NCI-H146 (cell line): ENCODE measurements around the gene POP7.
"Not testable (repeated sequence)": the region's sequence is repeated elsewhere in the genome, so short reads cannot be mapped to it uniquely, and the experiment has no call there.

Experiments used
- DNase-seq: peaks from one replicate; lab custom pipeline; 2025; lab: John Stamatoyannopoulos, UW

POP7 gene

DNA sequence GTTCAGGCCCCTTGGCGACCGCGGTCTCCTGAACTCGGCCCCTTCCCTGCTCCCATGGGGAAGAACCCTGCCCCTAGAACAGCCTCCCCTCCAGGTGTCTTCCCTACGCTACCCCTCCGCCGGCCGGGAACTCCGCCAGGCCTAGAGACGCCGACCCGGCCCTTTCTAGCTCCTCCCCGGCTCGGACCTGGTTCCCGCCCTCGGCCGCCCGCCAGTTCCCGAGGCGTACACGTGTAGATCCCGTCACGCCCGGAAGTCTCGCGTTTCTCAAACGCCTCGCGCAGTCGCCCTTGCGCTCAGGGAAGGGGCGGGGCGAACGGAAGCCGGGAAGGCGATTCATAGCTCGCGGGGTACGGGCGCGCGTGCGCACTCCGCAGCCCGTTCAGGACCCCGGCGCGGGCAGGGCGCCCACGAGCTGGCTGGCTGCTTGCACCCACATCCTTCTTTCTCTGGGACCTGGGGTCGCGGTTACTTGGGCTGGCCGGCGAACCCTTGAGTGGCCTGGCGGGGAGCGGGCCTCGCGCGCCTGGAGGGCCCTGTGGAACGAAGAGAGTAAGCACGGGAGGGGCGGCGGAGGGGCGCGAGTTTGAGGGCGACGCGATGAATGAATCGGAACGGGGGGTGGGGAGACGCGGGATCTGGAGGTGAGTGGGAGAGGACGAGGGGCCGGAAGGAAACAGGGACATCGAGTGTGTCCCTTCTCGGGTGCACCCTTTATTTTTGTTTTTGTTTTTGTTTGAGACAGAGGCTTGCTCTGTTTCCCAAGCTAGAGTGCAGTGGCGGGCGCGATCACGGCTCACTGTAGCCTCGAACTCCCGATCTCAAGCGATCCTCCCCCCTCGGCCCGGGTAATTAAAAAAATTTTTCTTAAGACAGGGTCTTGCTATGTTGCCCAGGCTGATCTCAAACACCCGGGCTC is at the start of gene POP7:
Gene POP7 (plus strand): TSS at position 369 of the 919 bp plus-strand sequence. CDS start 710 bp downstream, outside the sequence.
- peak; percentile 99 for DNase-seq

DNA sequence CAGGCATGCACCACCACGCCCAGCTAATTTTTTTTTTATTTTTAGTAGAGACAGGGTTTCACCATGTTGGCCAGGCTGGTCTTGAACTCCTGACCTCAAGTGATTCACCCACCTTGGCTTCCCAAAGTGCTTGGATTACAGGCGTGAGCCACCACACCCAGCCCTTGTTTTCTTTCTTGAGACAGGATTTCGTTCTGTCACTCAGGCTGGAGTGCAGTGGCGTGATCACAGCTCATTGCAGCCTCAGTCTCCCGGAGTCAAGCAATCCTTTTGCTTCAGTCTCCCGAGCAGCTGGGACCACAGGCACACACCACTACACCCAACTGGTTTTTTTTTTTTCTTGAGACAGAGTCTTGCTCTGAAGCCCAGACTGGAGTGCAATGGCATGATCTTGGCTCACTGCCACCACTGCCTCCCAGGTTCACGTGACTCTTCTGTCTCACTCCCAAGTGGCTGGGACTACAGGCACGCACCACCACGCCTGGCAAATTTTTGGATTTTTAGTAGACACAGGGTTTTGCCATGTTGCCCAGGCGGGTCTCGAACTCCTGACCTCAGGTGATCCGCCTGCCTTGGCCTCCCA is 43.6 kb upstream of the POP7 start:
- DNase-seq, result not testable (repeated sequence)

DNA sequence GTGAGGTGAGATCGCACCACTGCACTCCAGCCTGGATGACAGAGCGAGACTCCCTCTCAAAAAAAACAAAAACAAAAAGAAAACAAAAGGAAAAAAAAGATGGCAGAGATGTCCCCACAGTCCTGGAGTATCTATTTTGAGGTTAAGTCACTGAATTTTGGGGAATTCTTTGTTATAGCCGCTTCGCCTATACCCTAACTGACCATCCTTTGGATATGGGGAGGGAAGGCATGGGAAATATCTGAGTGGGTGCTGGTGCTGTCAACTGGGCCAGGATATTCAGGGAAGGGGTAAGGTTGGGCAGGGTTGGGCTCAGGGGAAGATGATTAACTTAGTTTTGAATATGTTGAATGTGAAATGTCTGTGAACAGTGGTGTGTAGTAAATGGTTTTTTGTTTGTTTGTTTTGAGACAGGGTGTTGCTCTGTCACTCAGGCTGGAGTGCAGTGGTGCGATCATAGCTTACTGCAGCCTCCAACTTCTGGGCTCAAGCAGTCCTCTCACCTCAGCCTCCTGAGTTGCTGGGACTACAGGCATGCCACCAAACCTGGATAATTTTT is 40.7 kb upstream of the POP7 start:
- no peak for DNase-seq

DNA sequence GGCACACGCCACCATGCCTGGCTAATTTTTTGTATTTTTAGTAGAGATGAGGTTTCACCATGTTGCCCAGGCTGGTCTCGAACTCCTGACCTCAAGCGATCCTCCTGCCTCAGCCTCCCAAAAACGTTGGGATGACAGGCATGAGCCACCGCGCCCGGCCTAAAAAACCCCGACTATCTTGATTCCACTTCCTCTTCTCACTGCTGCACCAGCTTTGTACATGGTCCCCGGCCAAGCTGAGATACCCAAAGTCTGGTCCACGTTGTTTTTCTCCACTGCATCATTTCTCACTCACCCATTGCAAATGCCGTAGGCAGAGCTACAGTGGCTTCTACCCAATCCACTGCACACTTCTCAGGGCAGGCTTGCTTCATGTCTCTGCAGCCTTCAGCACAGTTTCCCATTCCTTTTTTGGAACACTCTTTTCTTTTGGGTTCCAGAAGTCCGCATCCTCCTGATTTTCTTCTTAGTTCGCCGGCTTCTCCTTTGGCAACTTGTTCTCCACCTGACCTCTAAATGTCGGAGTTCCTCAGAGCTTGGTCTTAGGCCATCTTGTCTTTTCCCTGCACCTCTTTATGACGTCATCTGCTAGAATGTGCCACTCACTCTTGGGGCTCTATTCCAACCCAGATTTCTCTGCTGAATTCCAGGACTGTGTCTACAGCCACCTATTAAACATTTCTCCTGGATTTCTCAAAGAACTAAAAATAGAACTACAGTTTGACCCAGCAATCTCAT is 38.4 kb upstream of the POP7 start:
- no peak for DNase-seq

- no peak for DNase-seq
Measured at GRCh38 chr7:100668069-100668449, 37.9 kb upstream of the POP7 start.

DNA sequence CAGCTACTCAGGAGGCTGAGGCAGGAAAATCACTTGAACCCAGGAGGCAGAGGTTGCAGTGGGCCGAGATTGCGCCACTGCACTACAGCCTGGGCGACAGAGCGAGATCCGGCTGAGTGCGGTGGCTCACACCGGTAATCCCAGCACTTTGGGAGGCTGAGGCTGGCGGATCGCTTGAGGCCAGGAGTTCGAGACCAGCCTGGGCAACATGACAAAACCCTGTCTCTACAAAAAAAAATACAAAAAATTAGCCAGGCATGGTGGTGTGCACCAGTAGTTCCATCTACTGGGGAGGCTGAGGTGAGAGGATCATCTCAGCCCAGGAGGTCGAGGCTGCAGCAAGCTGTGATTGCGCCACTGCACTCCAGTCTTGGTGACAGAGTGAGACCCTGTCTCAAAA is 36.8 kb upstream of the POP7 start:
- not testable (repeated sequence) for DNase-seq

DNA sequence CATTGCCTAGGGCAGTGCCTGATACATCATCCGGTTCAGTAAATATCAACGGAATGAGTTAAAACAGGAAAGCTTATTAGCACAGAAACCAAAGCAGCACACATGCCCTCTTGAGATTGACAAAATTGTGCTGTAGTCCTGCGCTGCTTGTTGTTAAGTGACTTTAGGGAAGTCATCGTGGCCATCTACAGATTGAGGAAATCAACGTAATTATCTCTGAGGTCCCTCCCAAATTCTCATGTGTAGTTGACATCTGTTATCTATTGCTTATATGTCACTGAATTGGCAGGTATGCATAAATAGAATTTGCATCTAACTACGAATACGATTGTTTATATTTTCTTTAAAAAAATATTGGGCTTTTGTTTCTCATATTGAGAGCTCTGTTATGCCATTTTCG is 35.8 kb upstream of the POP7 start:
- DNase-seq, result no peak

DNA sequence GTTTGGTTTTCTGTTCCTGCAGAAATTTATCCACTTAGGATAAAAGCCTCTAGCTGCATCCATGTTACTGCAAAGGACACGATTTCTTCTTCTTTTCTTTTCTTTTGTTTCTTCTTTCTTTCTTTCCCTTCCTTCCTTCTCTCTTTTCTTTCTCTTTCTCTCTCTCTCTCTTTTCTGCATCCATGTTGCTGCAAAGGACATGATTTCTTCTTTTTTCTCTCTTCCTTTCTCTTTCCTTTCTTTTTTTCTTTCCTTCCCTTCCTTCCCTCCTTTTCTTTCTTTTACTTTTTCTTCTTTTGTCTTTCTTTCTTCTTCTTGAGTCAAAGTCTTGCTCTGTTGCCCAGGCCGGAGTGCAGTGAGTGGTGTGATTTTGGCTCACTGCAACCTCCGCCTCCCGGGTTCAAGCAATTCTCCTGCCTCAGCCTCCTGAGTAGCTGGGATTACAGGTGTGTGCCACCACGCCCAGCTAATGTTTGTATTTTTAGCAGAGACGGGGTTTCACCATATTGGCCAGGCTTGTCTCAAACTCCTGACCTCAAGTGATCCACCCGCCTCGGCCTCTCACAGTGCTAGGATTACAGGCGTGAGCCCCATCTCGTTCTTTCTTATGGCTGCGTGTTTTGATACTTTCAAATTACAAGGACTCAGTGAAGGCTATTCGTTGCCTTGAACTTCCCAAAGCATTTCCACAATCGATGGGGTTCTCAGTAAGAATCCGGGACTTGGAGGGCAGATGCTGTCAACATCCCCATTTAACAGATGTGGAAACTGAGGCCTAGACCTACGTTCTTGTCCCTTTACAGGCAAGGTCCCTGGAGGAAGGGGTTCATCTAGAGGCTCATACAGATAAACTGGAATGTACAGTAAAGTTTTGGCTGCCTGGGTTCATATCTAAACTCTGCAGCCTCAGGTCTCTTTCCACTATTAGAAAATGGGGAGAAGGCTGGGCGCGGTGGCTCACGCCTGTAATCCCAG is 34.3 kb upstream of the POP7 start:
- no peak for DNase-seq

DNA sequence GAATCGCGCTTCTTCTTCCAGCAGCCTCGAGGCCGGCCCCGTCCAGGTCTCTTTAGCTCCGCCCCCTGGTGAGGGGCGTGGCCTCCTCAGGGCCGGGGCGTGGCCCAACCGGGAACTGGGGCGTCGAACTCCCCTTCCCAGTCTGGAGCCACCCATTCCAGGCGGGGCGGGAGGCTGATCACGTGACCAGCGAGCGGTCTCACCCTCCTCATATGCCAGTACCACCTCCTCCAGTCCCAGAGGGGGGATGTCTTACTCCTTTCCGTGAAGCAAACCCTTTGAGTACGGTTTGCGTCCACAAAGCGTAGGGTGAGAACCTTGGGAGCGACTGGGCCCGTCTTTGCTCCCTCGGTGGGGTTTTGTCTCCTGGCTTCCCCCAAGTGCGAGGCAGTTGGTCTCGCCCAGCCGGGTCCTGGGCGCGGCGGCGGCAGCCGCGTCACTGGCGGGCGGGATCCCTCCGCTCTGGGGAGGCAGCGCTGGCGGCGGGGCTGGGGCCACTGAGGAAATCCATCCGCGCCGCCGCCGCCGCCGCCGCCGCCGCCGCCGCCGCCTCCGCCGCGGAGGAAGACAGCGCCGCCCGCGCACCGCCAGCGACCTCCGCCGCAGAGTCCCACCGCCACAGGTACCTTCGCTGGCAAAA is 32.5 kb upstream of the POP7 start, which contains the start of gene GNB2:
Gene GNB2 (plus strand): TSS at position 439 of the 640 bp plus-strand sequence. CDS start 2,526 bp downstream, outside the sequence.
- DNase-seq, result peak; percentile 97

DNA sequence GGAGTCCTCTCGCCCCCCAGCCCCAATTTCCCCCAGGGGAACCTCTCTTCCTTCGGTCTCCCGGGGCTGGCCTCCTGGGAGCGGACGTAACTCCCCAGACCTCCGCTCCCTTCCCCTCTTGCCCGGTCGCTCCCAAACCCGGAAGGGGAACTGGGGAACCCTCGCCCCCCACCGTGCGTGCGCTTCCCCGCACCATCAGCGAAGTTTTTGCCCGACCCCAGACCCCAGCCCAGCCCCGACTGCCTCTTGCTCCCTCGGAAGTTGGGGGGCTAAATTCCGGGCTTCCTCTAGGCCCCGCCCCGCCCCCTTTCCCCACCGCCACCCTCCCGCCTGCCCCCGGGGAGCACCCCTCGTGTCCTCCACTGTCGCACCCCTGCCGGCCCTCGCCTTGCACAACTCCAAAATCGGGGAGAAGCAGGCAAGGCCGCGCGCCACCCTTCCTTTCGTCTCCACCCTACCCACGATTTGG is 31.9 kb upstream of the POP7 start:
- DNase-seq, result peak; percentile 55

DNA sequence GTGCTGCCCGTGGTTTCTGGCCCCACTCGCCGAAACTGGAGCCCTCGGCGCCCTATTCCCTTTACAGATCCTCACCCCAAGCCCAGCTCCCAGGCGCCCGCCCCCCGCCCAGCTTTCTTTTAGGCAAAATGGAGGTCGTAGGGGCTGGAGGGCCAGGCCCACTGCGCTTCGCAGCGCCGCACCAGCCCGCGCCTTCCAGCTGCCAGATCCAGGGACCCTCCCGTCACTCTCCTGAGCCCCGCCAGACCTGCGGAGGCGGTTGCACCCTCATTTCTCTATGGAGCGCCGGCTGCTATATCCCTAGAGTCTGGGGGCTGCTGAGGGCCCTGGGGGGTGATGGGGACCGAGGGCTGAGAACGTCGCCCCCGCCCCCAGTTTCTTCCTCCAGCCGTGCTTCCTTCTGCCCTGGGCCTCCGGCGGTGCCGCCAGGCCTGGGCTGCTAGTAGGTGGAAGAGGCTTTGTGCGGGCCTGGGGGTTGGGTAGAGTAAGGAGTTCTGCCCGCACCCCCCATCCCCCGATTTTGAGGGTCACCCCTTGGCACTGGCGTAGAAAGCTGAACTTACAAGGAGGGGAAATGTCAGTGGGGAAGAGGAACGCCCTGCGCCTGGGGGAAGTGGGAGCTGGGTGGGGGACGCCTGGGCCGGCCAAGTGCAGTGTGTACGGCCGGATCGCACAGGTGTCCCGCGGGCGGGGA is 31.4 kb upstream of the POP7 start:
- peak; percentile 52 for DNase-seq

GRCh38 chr7:100675105-100675451 is 30.8 kb upstream of the POP7 start:
- DNase-seq, result peak; percentile 52

DNA sequence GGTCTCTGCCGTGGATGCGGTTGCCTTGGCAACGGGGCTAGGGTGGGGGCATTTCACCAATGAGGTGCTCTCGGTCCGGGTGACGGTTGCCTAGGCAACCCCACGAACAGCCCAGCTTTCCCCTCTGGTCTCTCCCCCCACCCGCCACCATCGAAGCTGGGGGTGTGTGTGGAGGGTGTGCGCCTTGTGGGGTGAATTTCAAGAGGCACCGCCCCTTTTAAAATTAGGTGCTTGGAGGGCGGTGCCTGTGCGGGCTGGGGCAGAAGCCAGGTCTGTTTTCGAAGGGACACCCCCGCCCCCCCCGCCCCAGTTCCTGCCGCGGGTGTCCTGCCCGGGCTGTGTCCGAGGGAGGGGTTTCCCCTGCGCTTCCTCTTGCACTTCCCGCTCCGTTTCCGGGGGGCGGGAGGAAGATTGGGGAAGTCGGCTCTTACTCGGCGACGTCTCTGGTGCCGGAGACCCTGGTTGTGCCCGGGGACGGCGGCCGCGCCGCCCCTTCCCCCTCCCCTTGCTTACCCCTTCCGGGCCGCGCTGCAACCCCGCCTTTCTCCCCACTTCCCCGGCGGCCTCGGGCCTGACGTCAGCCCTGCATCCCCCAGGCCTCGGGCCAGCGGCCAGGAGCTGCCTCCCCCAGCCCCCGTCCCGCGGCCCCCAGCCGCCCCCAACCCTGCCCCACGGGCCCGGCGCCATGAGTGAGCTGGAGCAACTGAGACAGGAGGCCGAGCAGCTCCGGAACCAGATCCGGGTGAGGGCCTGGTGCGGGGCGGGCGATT is 30.2 kb upstream of the POP7 start:
- DNase-seq, result peak; percentile 56

GRCh38 chr7:100676501-100677306 is 29.2 kb upstream of the POP7 start:
- no peak for DNase-seq

DNA sequence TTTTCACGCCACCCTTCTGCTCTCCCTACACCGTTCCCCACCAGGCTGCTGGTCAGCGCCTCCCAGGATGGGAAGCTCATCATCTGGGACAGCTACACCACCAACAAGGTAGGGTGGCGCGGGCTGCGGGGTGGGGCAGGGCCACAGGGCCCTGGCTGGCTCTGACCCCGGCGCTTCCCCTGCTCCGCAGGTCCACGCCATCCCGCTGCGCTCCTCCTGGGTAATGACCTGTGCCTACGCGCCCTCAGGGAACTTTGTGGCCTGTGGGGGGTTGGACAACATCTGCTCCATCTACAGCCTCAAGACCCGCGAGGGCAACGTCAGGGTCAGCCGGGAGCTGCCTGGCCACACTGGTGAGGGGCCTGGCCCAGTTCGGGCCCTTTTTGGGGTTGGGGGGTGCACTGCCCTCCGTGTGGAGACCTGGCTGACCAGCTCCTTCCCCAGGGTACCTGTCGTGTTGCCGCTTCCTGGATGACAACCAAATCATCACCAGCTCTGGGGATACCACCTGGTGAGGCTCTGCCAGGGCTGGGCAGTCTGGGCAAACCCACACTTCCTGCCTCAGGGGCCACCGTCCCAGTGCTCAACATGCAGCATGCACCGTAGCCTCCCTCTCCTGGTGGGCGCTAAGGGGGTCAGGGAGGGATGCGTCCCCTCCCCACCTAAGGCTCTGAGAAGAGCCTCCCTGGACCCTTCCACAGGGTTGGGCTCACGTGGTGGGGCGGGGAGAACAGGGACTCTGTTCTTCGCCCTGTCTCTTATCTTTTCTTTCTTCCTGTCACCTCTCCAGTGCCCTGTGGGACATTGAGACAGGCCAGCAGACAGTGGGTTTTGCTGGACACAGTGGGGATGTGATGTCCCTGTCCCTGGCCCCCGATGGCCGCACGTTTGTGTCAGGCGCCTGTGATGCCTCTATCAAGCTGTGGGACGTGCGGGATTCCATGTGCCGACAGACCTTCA is 28.3 kb upstream of the POP7 start:
- DNase-seq, result no peak

DNA sequence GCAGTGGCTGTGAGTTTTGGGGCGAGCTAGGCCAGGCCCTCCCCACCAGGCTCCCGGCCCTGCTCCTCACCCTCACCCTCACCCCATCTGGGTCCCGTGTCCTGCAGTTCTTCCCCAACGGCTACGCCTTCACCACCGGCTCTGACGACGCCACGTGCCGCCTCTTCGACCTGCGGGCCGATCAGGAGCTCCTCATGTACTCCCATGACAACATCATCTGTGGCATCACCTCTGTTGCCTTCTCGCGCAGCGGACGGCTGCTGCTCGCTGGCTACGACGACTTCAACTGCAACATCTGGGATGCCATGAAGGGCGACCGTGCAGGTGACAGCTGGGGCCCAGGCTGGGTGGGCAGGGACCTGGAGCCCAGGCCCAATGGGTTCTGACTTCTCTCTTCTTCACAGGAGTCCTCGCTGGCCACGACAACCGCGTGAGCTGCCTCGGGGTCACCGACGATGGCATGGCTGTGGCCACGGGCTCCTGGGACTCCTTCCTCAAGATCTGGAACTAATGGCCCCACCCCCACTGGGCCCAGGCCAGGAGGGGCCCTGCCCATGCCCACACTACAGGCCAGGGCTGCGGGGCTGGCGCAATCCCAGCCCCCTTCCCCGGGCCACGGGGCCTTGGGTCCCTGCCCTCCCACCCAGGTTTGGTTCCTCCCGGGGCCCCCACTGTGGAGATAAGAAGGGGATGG is 27.5 kb upstream of the POP7 start:
- no peak for DNase-seq
